GM12873 (cell line): ENCODE data around the gene BARHL1.

Source experiments
- TF ChIP-seq, protein P1 (sequence below): IDR thresholded peaks from 2 replicates; pipeline ENCODE4 v1.5.1; 2012; ENCODE audit warnings: low read depth, mild to moderate bottlenecking, moderate library complexity, low read length, control low read depth; ENCODE audit not compliant: insufficient read depth; ENCODE audit errors: missing control alignments

The BARHL1 gene

DNA sequence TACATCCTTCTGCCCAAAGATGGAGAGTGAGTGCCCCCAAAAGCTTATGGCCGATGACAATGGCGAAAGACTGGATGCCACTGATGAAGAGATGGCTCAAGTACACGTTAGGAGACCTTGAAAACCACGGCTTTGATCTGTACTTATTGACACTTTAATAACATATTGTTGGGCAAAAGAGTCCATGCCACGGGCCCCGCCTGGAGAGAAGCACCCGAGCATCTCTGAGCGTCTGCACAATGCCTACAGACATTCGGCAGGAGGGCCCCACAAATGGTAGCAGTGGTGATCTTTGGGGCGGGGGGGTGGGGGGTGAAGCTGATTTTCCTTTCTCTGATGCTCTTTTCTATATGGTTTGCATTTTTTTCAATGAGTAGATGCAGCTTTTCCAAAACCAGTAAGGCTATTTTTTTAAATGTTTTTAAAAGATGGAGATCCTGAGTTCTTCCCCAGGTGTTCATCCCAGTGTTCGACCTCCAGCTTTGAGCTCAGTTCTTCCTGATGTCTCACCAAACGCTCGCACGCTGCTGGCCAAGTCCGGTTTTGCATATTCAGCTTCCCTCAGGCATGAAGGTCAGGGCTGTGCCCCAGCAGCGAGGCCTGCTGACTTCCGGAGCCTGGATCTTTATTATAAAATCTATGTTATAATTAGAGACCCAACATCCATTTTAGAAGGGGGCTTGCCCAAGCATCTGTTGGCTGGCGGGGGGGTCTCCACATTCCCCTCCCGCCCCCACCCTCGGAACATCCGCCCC is 34.3 kb upstream of the BARHL1 start:
- TF ChIP-seq, protein P1, sequence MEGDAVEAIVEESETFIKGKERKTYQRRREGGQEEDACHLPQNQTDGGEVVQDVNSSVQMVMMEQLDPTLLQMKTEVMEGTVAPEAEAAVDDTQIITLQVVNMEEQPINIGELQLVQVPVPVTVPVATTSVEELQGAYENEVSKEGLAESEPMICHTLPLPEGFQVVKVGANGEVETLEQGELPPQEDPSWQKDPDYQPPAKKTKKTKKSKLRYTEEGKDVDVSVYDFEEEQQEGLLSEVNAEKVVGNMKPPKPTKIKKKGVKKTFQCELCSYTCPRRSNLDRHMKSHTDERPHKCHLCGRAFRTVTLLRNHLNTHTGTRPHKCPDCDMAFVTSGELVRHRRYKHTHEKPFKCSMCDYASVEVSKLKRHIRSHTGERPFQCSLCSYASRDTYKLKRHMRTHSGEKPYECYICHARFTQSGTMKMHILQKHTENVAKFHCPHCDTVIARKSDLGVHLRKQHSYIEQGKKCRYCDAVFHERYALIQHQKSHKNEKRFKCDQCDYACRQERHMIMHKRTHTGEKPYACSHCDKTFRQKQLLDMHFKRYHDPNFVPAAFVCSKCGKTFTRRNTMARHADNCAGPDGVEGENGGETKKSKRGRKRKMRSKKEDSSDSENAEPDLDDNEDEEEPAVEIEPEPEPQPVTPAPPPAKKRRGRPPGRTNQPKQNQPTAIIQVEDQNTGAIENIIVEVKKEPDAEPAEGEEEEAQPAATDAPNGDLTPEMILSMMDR, result no peak

DNA sequence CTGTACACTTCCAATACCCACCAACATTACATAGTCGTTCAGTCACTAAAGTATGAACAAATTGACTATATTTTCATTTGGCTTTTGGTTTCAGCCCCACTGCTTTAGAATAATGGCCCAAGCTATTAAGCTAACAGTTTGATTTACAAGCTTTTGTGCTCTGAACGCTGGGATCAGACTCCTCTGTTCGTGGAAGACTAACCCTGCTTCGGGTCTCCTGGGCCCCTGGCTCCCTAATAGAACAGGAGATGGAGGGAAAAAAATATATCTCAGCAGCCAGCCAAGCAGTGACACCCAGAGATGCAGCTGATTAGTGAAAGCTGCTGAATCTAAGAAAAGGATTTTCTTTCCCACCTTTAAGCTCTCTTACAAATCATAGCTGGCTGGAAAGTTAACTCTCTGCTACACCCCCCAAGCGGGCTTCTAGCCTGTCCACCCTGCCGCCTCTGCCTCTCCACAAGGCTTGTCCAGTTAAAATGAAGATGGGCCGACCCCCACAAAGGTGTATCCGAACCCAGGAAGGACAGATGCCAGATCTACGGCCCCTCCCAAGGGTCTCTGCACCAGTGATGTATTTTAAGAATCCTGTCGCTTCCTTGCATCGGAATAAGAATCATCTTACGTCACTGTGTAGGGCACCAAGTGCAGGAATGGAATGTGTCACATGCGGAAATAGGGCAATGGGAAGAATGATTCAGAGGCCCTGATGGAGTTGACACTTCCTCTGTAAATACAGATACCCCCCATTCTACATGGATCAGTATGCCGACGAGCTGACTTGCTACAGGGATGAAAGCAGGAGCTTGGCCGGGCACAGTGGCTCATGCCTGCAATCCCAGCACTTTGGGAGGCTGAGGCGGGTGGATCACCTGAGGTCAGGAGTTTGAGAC is 33.4 kb upstream of the BARHL1 start:
- TF ChIP-seq, protein P1, result no peak

DNA sequence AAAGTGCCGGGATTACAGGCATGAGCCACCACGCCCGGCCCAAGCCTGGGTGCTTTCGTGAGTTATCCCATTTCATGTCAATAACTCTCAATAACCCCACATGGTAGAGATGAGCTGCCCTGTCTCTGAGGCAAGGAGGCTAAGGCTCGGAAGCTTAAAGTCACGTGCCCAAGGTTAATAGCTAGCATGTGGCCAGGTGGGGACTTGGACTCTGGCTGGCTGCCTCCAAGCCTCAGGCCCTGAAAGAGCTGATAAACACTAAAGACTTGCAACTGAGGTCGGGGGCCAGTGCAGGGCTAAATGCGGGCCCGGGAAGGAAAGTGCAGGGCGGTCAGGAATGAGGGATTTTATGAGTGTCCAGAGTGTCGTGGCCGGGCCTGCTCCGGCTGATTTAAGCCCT is 30.9 kb upstream of the BARHL1 start:
- TF ChIP-seq, protein P1, result no peak

DNA sequence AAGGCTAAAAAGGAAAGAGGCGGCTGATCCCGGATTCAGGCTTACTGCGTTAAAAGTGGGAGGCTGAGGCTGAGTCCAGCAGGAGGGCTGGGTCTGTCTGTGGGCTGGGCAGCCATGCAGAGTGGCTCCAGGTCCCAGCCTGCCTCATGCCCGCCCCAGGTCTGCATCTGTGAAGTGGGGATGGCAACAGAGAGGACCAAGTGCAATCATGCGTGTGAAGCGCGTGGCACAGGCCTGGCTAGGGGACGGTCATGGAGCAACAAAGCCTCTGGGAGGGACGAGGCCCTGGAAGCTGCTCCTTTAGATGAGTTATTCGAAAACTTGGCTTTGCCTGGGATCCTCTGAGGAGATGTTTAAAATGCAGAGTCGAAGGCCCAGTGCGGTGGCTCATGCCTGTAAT is 30.4 kb upstream of the BARHL1 start:
- TF ChIP-seq, protein P1, result no peak

DNA sequence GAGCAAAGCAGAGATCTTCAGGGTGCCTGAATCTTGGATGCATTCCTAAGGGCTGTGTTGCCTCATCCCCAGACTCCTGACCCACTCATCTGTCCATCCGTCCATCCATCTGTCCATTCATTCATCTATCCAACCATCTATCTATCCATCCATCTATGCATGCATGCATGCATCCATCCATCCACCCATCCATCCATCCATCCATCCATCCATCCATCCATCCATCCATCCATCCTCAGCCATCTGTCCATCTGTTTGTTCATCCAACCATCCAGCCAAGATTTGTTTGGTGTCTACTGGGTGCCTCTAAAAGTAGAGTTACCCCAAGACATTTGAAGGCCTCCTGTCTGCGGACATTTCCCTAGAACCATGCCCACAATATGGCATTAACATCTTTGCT is 27.7 kb upstream of the BARHL1 start:
- TF ChIP-seq, protein P1, result no peak

DNA sequence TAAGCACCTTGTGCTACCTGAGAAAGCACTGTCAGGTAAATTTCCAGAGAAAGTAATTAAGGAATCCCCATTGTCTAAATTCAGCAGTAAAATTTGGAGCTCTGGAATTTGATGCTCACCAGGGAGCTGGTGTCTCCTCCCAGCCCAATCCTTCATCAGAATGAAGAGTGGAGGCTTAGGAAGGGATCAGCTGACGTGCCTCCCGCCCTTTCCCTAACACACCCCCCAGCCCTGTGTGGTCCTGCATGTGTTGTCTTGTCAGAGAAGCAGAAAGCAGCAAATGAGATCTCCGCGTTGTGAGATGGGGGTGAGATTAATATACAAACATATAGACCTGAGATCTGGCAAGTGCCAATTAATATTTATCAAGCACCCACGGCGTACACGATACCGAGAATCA is 26.9 kb upstream of the BARHL1 start:
- TF ChIP-seq, protein P1, result no peak

DNA sequence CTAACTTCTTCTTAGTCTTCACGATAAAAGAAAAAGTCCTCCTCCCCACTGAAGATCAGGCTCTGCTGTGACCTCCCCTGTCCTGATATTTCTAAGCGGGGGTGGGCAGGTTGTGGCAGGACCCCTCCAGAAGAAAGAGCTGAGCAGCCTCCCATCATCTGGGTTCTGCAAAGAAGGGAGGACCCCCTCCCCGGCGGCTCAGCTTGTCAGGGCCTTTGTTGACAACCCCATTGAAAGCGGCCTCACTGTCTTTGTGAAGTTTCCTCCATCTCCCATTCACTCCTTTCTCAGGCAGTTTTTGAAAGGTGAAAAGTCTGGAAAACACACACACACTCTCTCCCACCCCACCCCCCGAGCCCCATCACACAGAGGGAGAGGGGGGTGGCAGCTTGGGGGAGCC is 26.2 kb upstream of the BARHL1 start:
- TF ChIP-seq, protein P1, result no peak
